WTC11 (cell line): Measurements from ENCODE around the gene PDE1C.

Experiments used
- CBFB ChIP-seq: sonication (generic); formaldehyde crosslinking; IDR thresholded peaks from 2 replicates; pipeline ENCODE4 v1.8.1; 2022; ENCODE audit warnings: mild to moderate bottlenecking, low read depth, missing genetic modification reagents
- CREB1 ChIP-seq: sonication (generic); formaldehyde crosslinking; IDR thresholded peaks from 2 replicates; pipeline ENCODE4 v1.8.0; 2023; ENCODE audit warnings: mild to moderate bottlenecking, missing genetic modification reagents
- EMX1 ChIP-seq: fragments of 250-450 bp; sonication (Bioruptor Pico); IDR thresholded peaks from 2 replicates; pipeline ENCODE4 v1.8.0; 2021; ENCODE audit warnings: mild to moderate bottlenecking
- ETV6 ChIP-seq: sonication (generic); formaldehyde crosslinking; IDR thresholded peaks from 2 replicates; pipeline ENCODE4 v1.8.1; 2022; ENCODE audit warnings: mild to moderate bottlenecking, missing genetic modification reagents
- JUN ChIP-seq: sonication (generic); formaldehyde crosslinking; IDR thresholded peaks from 2 replicates; pipeline ENCODE4 v1.8.0; 2023; ENCODE audit warnings: mild to moderate bottlenecking, missing genetic modification reagents
- KAT7 ChIP-seq: sonication (generic); formaldehyde crosslinking; IDR thresholded peaks from 2 replicates; pipeline ENCODE4 v1.8.1; 2023; ENCODE audit warnings: missing genetic modification reagents, mild to moderate bottlenecking, borderline replicate concordance
- NFYB ChIP-seq: sonication (generic); formaldehyde crosslinking; conservative IDR thresholded peaks from 2 replicates; pipeline ENCODE4 v1.8.0; 2022; ENCODE audit warnings: low read depth, missing genetic modification reagents
- NR2C2 ChIP-seq: sonication (generic); formaldehyde crosslinking; IDR thresholded peaks from 2 replicates; pipeline ENCODE4 v1.8.0; 2022; ENCODE audit warnings: mild to moderate bottlenecking, missing genetic modification reagents
- TEAD4 ChIP-seq: sonication (generic); formaldehyde crosslinking; IDR thresholded peaks from 2 replicates; pipeline ENCODE4 v1.8.0; 2022; ENCODE audit warnings: mild to moderate bottlenecking, missing genetic modification reagents
- ZNF317 ChIP-seq: sonication (generic); formaldehyde crosslinking; IDR thresholded peaks from 2 replicates; pipeline ENCODE4 v1.8.1; 2023; ENCODE audit warnings: low read depth, mild to moderate bottlenecking, moderate library complexity, missing genetic modification reagents, borderline replicate concordance
- ZNF512 ChIP-seq: sonication (generic); formaldehyde crosslinking; IDR thresholded peaks from 2 replicates; pipeline ENCODE4 v1.8.1; 2022; ENCODE audit warnings: missing genetic modification reagents, borderline replicate concordance
- TF ChIP-seq, protein P1 (sequence below): fragments of 200-600 bp; IDR thresholded peaks from 2 replicates; pipeline ENCODE4 v1.8.0; 2022; ENCODE audit warnings: antibody characterized with exemption
- TF ChIP-seq, protein P2 (sequence below): fragments of 250-450 bp; sonication (Bioruptor Pico); IDR thresholded peaks from 2 replicates; pipeline ENCODE4 v1.9.0; 2021; ENCODE audit warnings: mild to moderate bottlenecking, borderline replicate concordance
- TF ChIP-seq, protein P3 (sequence below): sonication (generic); formaldehyde crosslinking; IDR thresholded peaks from 2 replicates; pipeline ENCODE4 v1.8.1; 2022; ENCODE audit warnings: mild to moderate bottlenecking, moderate library complexity, missing genetic modification reagents

GRCh38 chr7:32072397-32072796, 2.2 kb upstream of the PDE1C start:
- TF ChIP-seq, protein P1, sequence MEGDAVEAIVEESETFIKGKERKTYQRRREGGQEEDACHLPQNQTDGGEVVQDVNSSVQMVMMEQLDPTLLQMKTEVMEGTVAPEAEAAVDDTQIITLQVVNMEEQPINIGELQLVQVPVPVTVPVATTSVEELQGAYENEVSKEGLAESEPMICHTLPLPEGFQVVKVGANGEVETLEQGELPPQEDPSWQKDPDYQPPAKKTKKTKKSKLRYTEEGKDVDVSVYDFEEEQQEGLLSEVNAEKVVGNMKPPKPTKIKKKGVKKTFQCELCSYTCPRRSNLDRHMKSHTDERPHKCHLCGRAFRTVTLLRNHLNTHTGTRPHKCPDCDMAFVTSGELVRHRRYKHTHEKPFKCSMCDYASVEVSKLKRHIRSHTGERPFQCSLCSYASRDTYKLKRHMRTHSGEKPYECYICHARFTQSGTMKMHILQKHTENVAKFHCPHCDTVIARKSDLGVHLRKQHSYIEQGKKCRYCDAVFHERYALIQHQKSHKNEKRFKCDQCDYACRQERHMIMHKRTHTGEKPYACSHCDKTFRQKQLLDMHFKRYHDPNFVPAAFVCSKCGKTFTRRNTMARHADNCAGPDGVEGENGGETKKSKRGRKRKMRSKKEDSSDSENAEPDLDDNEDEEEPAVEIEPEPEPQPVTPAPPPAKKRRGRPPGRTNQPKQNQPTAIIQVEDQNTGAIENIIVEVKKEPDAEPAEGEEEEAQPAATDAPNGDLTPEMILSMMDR: no peak
- TF ChIP-seq TEAD4 (CRISPR knock-in tag) (no peak), NFYB (no peak), NR2C2 (CRISPR knock-in tag) (no peak), CBFB (CRISPR knock-in tag) (no peak), ETV6 (CRISPR knock-in tag) (no peak), EMX1 (no peak), ZNF317 (no peak), ZNF512 (CRISPR knock-in tag) (no peak), KAT7 (CRISPR knock-in tag) (no peak), JUN (CRISPR knock-in tag) (no peak), CREB1 (CRISPR knock-in tag) (no peak)
- TF ChIP-seq, protein P2, sequence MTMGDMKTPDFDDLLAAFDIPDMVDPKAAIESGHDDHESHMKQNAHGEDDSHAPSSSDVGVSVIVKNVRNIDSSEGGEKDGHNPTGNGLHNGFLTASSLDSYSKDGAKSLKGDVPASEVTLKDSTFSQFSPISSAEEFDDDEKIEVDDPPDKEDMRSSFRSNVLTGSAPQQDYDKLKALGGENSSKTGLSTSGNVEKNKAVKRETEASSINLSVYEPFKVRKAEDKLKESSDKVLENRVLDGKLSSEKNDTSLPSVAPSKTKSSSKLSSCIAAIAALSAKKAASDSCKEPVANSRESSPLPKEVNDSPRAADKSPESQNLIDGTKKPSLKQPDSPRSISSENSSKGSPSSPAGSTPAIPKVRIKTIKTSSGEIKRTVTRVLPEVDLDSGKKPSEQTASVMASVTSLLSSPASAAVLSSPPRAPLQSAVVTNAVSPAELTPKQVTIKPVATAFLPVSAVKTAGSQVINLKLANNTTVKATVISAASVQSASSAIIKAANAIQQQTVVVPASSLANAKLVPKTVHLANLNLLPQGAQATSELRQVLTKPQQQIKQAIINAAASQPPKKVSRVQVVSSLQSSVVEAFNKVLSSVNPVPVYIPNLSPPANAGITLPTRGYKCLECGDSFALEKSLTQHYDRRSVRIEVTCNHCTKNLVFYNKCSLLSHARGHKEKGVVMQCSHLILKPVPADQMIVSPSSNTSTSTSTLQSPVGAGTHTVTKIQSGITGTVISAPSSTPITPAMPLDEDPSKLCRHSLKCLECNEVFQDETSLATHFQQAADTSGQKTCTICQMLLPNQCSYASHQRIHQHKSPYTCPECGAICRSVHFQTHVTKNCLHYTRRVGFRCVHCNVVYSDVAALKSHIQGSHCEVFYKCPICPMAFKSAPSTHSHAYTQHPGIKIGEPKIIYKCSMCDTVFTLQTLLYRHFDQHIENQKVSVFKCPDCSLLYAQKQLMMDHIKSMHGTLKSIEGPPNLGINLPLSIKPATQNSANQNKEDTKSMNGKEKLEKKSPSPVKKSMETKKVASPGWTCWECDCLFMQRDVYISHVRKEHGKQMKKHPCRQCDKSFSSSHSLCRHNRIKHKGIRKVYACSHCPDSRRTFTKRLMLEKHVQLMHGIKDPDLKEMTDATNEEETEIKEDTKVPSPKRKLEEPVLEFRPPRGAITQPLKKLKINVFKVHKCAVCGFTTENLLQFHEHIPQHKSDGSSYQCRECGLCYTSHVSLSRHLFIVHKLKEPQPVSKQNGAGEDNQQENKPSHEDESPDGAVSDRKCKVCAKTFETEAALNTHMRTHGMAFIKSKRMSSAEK (CRISPR knock-in tag): no peak
- TF ChIP-seq, protein P3, sequence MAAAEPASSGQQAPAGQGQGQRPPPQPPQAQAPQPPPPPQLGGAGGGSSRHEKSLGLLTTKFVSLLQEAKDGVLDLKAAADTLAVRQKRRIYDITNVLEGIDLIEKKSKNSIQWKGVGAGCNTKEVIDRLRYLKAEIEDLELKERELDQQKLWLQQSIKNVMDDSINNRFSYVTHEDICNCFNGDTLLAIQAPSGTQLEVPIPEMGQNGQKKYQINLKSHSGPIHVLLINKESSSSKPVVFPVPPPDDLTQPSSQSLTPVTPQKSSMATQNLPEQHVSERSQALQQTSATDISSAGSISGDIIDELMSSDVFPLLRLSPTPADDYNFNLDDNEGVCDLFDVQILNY (CRISPR knock-in tag): no peak
